Raji (cell line): ENCODE data around the gene TNS1.

ENCODE experiments used
- POLR2A ChIP-seq: IDR thresholded peaks from 2 replicates; pipeline ENCODE4 v1.6.1; 2011; ENCODE audit warnings: low read depth, low read length, control low read depth; ENCODE audit not compliant: insufficient read depth

The TNS1 gene

DNA sequence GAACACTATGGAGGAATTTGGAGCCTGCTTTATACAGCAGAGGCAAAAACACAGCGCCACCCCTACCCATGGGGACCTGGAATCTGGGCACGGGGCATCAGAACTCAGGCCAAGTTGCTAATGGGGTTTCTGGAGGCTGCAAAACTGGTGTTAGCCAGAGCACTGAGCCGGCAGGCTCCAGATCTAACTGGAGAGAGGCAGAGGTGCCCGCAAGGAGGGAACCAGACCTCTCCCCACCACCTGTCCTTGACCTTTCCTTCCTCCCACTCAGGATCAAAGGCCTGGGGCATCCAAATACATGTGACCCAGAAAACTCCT is 126.6 kb downstream of the TNS1 start:
- no peak for TF ChIP-seq POLR2A

DNA sequence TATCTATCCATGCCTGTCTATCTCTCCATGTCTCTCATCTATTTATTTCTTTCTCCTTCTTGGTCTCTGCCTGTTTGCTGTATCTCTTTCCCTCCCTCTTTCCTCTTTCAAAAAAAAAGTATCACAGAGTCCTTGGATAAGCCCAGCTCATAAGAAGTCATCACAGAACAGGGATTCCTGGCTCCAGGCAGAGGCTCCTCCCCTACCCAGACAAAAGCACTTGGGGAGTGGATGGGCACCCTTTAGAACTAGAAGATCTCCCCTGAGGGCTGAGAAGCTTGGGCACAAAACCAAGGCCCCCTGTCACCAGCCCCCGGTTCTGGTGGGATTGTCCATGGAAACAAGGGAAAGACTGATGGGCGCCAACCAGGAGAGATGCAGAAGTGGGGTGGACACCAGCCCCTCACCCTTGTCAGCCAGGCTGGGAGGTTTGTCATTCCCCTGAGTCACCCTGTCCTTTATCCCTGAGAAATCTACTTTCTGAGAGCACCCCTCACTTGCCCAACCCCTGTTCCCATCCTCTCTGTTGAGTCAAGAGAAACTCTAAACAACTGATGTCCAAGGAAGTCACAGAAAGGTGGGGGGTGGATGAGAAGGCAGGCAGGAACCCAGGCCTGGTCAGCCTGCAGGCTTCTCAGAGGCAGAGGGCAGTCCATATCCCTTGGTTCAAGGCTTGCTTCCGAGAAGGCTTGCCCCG is 127.1 kb downstream of the TNS1 start:
- no peak for TF ChIP-seq POLR2A

DNA sequence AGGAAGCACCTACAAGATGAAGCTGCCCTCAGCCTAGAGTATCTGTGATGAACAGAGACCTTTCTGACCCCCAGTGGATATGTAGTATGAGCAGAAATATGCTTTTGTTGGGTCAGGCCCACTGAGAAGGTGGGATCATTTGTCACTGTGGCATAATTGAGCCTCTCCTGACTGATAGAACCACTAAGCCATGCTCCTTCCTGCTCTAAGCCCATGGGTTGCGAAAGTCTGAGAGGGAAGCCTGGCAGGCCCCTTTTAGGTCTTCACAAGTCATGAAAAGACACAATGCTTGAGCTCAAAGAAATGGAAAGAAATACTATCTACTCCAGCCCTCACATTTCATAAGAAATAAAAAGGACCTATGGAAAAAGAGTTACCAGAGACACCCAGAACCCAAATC is 127.7 kb downstream of the TNS1 start:
- TF ChIP-seq POLR2A: no peak

DNA sequence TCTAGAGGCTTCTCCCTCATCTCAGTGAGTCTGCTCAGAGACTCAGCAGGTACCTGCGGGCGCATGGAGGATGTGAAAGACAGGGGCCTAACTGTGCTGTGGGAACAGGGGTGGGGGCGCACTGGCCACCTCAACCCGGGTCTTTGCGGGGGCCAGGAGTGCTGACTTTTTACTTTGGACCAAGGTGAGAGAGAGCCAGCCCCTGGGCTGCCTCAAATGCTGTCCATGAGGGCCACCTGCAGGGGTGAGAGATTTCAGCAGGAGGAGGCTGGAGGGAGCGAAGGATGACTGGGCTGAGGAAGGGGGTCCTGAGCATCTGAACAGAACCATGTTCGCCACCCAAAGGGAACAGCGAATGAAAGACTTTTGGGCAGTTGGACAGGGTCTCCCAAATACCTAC is 129.4 kb downstream of the TNS1 start:
- no peak for TF ChIP-seq POLR2A

DNA sequence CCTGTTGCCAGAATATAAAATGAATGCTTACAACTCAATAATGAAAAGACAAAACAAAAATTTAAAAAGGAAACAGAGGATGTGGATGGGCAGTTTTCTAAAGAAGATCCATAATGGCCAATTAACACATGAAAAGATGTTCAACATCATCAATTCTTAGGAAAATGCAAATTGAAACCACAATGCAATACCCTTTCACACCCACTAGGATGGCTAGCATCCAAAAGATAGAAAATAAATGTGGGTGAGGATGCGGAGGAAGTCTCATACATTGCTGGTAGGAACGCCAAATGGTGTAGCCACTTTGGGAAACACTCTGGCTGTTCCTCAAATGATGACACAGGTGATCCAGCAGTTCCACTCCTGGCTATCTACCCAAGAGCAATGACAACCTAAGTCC is 130.5 kb downstream of the TNS1 start:
- no peak for TF ChIP-seq POLR2A

DNA sequence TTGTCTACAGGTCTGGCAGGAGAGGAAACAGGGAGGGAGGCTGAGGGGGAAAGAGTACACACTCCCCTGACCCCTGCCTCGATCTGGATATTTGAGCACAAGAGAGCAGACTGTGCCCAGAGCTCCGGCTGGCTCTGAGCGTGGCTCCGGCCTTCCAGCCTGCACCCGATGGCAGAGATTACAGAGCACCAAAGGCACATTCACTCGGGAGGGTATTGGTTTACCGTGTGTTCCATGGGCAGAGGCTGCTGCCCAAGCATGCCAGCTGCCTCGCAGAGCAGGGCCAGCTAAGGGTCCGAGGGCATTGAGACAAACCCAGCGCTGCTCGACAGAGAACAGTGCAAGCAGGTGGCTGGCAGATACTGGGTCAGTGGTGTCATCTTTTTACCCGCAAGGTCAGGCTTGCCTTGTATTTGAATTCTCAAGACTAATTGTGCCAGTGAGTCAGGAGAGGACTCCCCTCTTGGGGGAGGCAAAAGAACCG is 132.2 kb downstream of the TNS1 start:
- no peak for TF ChIP-seq POLR2A

DNA sequence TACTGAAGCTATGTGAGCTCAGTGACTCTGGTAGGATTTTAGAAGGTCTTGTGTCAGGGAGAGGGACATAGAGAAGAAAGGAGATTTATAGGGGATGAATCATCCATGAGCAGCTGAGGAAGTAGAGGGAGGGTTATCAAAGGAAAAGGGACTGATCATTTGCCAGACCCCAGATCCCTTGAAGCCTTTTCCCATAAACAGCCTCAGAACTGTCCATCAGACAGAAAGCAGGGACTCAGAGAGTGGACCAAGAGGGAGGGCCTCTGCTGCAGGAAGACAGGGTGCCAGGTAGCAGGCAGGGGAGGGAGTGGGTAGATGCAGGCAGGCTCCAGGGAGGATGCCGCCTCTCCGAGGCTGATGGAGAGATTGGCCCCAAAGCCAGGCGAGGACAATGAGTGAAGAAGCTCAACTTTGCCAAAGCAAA is 133.9 kb downstream of the TNS1 start:
- no peak for TF ChIP-seq POLR2A

DNA sequence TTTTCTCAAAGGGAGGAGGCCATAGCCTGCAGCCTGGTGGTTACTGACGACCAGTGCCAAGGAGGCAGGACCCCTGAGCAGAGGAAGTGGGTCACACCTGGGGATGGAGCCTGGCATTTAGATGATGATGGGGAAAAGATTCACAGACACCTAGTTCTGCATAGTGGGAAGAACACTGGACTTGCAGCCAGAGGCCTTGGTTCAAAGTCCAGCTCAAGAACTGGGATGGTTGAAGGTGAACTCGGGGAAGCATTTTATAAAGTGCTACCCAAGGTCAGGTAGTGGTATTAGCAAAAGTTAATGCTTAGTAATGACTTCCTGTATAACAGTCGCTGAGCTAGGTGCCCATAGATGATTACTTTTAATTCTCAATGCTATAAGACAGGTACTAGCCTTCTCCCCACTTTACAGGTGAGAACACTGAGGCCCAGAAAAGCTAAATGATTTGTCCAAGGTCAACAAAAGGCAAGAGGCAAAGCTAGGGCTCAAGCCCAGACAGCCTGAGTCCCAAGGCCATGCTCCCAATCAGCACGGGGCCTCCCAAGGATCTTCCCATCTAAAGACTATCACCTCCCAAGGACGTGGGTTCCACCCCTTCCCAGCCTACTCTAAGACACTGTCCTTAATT is 134.4 kb downstream of the TNS1 start:
- TF ChIP-seq POLR2A: no peak

DNA sequence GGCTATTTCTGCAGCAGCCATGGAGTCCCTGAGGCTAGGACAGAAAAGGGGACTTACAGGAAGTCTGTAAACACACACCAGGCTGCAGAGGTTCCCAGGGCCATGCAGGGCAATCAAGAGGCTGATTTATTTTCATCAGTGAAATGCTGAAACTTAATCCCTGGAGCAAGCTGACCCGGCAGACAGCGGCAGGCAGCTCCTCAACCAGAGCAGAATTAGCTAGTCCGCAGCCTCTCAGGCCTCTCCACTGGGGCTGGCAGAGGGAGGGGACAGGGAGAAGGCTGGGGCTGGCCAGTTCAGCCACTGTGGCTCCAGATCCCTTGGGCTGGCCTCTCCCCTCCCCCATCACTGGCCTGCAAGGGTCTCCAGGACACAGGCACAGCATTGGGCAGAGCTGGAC is 136.3 kb downstream of the TNS1 start:
- no peak for TF ChIP-seq POLR2A

DNA sequence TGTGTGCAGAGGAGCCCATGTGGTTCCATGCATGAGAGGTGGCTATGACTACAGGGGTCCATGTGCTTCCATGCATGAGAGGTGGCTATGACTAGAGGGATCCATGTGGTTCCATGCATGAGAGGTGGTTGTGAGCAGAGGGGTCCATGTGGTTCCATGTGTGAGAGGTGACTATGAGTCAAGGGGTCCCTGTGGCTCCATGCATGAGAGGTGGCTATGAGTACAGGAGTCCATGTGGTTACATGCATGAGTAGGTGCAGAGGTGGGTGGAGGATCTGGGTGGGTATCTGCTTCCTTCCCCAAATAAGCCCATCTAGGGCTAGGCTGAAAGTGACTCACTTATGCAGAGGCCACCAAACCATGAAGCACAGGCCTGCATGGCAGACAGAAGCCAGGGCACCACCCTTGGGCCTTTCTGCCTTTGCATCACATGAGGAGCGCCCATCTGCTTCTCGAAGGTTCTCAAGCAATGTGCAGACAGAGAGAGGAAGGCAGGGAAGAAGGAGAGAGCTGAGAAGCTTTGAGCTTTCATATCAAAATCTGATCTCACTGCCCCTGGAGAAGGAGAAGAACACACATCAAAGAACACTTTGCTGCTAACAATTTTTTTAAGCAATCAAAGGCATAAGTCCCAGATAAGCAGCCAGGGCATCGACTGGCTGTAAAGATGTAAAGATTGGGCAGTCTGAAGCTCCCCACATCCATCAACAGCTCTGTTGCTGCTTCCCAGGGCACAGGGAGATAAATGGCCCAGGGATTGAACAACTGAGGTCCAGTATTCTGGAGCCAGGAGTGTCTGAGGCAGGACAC is 137.6 kb downstream of the TNS1 start:
- TF ChIP-seq POLR2A: no peak

DNA sequence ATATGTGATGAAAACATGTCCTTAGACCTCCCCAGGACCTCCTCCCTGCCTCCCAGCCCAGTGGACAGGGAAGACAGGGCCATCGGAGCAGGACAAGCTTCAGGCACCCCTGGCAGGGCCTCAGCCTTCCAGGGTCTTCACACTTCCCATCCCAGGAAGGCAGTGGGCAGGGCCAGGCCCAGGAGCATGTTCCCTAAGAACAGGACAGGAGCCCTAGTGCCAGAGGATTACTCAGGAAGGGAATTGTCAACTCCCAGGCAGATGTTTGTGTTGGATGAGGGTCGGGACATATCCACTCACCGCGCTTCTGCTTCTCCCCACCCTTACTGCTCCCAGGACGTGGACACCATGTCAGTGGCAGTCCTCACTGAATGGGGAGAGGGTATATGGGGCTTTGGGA is 138.9 kb downstream of the TNS1 start:
- no peak for TF ChIP-seq POLR2A

DNA sequence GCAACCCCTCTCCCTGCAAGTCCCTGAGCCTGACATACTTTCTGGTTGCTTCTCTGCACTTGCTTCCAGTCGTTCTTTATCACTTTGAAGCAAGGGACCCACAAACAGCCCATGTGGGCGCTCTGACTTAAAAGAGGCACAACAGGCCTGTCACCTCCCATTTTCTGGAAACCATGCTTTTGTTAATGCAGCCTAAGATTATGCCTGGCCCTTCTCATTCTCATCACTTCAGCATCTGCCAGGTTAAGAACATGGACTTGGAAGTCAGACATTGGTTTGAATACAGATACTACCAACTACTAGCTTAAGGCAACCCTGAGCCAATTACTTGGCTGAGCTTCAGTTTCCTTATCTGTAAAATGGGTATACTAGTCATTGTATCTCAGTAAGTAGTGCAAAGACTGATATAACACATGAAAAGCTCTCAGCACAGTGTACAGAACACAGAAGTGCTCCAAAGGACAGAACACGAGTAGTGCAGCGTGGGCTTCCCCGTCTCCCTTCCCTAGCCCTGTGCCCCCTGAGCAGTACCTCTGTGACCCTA is 141.4 kb downstream of the TNS1 start:
- TF ChIP-seq POLR2A: no peak

DNA sequence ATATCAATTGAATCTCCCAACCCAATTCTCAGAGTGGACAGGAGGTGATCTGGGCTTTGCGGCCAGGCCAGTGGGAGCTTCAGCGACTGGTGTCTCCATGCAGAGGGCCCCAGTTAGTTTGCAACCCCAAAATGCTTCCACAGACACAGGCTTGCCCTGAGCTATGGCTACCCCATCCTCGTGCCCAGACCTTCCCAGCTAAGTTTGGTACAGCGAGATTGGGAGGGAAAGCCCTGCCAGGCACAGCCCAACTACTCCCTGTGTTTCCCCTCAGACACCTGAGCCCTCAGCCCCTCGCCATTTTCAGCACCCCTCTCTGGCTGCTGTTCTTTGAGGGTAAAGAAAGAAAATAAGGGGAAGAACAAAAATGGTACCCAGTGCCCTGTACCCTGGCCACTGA is 142.9 kb downstream of the TNS1 start:
- TF ChIP-seq POLR2A: no peak

DNA sequence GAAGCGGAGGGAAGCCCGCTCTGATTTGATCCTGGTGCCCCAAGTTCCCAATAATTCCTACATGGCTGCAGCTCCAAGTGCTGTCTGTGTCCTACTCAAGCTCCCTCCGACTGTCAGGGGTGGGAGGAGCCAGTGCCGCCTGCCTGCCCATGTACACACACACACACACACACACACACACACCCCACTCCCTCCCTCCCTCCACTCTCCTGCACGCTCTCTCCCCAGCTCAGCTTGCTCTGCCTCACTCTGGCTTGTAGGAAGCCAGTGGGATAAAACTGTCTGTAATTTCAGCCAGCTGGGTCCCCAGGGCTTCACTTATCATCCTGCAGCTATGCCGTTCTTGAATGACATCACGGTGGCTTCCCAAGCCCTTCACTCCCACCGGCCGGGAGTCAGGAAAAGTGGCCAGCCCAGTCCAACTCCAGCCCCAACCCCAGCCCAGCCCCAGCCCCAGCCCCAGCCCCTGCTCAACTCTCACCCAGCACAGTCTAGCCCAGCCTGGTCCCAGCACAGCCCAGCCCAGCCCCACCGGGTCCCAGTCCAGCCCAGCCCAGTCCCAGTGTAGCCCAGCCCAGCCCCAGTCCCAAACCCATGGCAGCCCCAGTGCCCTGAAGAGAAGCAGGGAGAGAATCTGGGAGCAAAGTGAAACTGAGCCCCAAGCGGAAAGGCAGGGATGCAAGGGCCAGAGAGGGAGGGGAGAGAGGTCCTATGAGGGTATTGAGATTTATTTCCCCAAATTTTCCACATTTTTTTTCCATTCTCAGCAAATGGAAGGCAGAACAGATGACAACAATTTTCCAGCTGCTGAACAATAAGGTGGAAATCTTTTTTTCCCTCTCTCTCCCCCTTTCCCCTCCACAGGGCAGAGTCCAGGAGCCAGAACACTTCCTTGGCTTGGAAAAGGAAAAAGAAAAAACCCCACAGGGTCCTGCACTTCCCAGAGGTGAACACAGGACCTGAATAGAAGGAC is 144.0 kb downstream of the TNS1 start:
- TF ChIP-seq POLR2A: no peak
